Mesendoderm (in vitro differentiated cells): ENCODE measurements around the gene UBE2J2.

ENCODE experiments used
- DNase-seq: peaks from one replicate; pipeline ENCODE4 v3.0.0; 2013
- H2AK5ac ChIP-seq: 2 replicates; pipeline ENCODE4 v1.6.1; 2013; ENCODE audit warnings: low read length, inconsistent platforms
- H2BK120ac ChIP-seq: 2 replicates; pipeline ENCODE4 v1.6.1; 2013; ENCODE audit warnings: low read depth, mild to moderate bottlenecking, low read length, moderate library complexity, mixed read lengths
- H2BK15ac ChIP-seq: replicated peaks from 2 replicates; pipeline ENCODE4 v1.6.1; 2013; ENCODE audit warnings: low read depth, mild to moderate bottlenecking, moderate library complexity
- H2BK5ac ChIP-seq: 2 replicates; pipeline ENCODE4 v1.6.1; 2013; ENCODE audit warnings: low read length, inconsistent platforms
- H3K18ac ChIP-seq: 2 replicates; pipeline ENCODE4 v1.6.1; 2013; ENCODE audit warnings: mild to moderate bottlenecking, low read length, mixed read lengths
- H3K23ac ChIP-seq: one replicate; pipeline ENCODE4 v1.6.1; 2013; ENCODE audit warnings: low read length
- H3K27ac ChIP-seq: 2 replicates; pipeline ENCODE4 v1.5.1; 2013; ENCODE audit warnings: low read depth, mild to moderate bottlenecking, inconsistent platforms, low read length, moderate library complexity
- H3K27me3 ChIP-seq: 2 replicates; pipeline ENCODE4 v1.6.1; 2013; ENCODE audit warnings: low read length, control low read depth, mild to moderate bottlenecking, inconsistent platforms; ENCODE audit not compliant: insufficient read depth, poor library complexity
- H3K36me3 ChIP-seq: 2 replicates; pipeline ENCODE4 v1.6.1; 2013; ENCODE audit warnings: low read length, inconsistent platforms; ENCODE audit not compliant: control insufficient read depth, insufficient read depth
- H3K4ac ChIP-seq: one replicate; pipeline ENCODE4 v1.6.1; 2013; ENCODE audit warnings: low read depth, mild to moderate bottlenecking, low read length, moderate library complexity
- H3K4me1 ChIP-seq: 2 replicates; pipeline ENCODE4 v1.6.1; 2013; ENCODE audit warnings: low read depth, low read length, inconsistent platforms; ENCODE audit not compliant: control insufficient read depth
- H3K4me2 ChIP-seq: 2 replicates; pipeline ENCODE4 v1.6.1; 2013; ENCODE audit warnings: low read length
- H3K4me3 ChIP-seq: 2 replicates; pipeline ENCODE4 v1.5.1; 2013; ENCODE audit warnings: mild to moderate bottlenecking, low read length
- H3K56ac ChIP-seq: one replicate; pipeline ENCODE4 v1.6.1; 2013; ENCODE audit warnings: low read length
- H3K79me1 ChIP-seq: 2 replicates; pipeline ENCODE4 v1.6.1; 2013; ENCODE audit warnings: low read length, inconsistent platforms
- H3K79me2 ChIP-seq: 2 replicates; pipeline ENCODE4 v1.6.1; 2013; ENCODE audit warnings: mild to moderate bottlenecking, low read length; ENCODE audit not compliant: control insufficient read depth, insufficient read depth
- H3K9ac ChIP-seq: 2 replicates; pipeline ENCODE4 v1.6.1; 2013; ENCODE audit warnings: low read length, inconsistent platforms
- H4K5ac ChIP-seq: one replicate; pipeline ENCODE4 v1.6.1; 2013; ENCODE audit warnings: low read length
- H4K8ac ChIP-seq: one replicate; pipeline ENCODE4 v1.6.1; 2013; ENCODE audit warnings: low read depth, mild to moderate bottlenecking, control low read depth, low read length, moderate library complexity
- WGBS: extraction: QIAGEN DNeasy Blood & Tissue Kit; methylation state at CpG from one replicate; pipeline ENCODE4 v1.1.7; 2013; ENCODE audit warnings: low lambda C conversion rate, missing lambda C conversion rate; ENCODE audit not compliant: insufficient coverage; ENCODE audit errors: extremely low coverage; 5-methylcytosine and 5-hydroxymethylcytosine counted together

UBE2J2 gene

DNA sequence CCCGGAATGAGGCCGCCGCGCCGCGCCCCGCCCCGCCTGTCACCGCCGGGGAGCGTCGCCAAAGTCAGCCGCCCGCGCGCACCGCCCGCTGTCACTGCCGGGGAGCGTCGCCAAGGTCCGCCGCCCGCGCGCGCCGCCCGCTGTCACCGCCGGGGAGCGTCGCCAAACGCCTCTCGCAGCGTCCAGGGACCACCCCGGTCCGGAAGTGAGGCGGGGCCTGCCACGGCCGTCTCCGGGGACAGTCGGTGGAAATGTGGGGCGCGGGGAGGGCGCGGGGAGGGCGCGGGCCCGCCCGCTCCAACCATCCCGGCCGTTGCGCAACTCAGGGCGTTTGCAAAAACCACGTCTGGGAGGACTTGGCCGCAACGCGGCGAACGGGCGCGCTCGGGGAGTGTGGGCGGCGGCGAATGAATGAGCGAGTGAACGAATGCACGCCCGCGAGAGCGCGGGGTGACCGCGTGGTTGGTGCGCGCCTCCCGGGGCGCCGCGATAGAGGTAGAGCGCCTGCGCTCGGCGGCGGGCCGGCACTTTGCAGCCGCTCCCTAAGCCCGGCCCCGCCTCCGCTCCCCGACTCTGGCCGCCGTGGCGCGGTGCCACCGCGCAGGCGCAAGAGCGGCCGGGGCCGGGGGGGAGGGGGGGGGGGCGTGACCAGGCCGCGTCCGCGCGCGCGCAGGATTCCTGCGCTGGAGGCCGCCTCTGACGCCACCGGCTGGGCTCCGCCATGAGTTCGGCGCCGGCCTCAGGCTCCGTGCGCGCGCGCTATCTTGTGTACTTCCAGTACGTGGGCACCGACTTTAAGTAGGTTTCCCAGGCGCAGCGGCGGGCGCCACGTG lies 34.5 kb upstream of the UBE2J2 start, which contains the start of the genes ACAP3 and PUSL1:
ACAP3 (minus strand) TSS at position 8 of the 833 bp plus-strand sequence. CDS start 115 bp downstream, outside the sequence.
PUSL1 (plus strand) TSS at position 675 of the 833 bp plus-strand sequence; CDS start at position 722, 47 bp downstream.
- peak within 1 kb of the TSS; percentile 89 for H3K4me2 ChIP-seq
- no CpG with 5 or more reads among the region's 131 CpGs for WGBS

DNA sequence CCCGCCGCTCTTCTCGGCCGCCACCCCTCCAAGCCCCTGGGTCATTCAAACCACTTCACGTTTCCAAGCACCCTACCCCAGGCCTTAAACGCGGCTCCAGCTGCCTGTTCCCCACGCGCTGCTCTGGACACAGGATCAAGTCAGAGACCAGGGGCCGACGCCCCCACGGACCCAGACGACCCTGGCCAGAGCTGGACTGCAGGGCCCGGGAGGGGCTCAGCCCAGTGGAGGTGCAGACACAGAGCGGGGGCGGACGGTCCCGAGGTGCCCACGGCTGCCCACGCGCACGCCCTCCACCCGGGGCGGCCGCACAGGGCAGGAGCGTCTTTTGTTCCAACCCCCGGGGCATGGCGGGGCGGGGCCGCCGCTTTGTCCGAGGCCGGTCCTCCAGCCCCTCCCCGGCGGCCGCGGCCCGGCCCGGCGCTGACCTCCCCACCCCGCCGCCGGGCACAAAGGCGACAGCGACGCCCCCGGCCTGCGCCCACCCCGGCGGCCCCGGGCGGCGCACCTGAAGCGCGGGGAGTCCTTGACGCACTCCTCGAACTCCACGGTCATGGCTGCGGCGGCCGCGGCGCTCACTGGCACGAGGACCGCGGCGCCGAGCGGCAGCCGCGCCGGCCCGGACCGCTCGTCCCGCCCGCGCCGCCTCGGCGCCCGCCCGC lies 33.7 kb upstream of the UBE2J2 start:
- Histone ChIP-seq H2BK15ac (no peak overlapping the region), H2BK5ac (no peak overlapping the region), H3K4me1 (peaks cover 11% of the 10 kb centered on the region), H3K23ac (no peak overlapping the region), H2AK5ac (no peak overlapping the region), H3K36me3 (peaks cover 5% of the 10 kb centered on the region), H4K8ac (no peak overlapping the region), H3K79me2 (peaks cover 3% of the 10 kb centered on the region), H3K4ac (peak overlapping the region; percentile 73), H3K18ac (peak overlapping the region; percentile 15), H2BK120ac (no peak overlapping the region), H3K4me2 (peak overlapping the region; percentile 89), H3K27me3 (no peaks in the 10 kb centered on the region), H3K56ac (peak overlapping the region; percentile 95), H3K79me1 (peaks cover 11% of the 10 kb centered on the region), H3K27ac (peak overlapping the region; percentile 26), H3K9ac (peak overlapping the region; percentile 94), H4K5ac (no peak overlapping the region), H3K4me3 (peak overlapping the region; percentile 74)
- no CpG with 5 or more reads among the region's 83 CpGs for WGBS
- no peak for DNase-seq

More for the DNA sequence above, 34.5 kb upstream of the UBE2J2 start, which contains the start of the genes ACAP3 and PUSL1:
- Histone ChIP-seq H3K9ac (peak within 1 kb of the TSS; percentile 94), H3K56ac (peak within 1 kb of the TSS; percentile 95), H3K36me3 (peaks cover 9% of the 10 kb centered on the region), H3K4me1 (peaks cover 11% of the 10 kb centered on the region), H3K23ac (peak within 1 kb of the TSS; percentile 66), H4K5ac (no peak within 1 kb of the TSS), H3K4me3 (peak within 1 kb of the TSS; percentile 74), H3K18ac (peak within 1 kb of the TSS; percentile 29), H3K27ac (peak within 1 kb of the TSS; percentile 89), H3K79me1 (peaks cover 11% of the 10 kb centered on the region), H2AK5ac (peak within 1 kb of the TSS; percentile 17), H3K4ac (peak within 1 kb of the TSS; percentile 73), H3K79me2 (peaks cover 3% of the 10 kb centered on the region), H2BK15ac (no peak within 1 kb of the TSS), H3K27me3 (no peaks in the 10 kb centered on the region), H2BK5ac (peak within 1 kb of the TSS; percentile 59), H2BK120ac (no peak within 1 kb of the TSS), H4K8ac (no peak within 1 kb of the TSS)
- peak; percentile 93 for DNase-seq

DNA sequence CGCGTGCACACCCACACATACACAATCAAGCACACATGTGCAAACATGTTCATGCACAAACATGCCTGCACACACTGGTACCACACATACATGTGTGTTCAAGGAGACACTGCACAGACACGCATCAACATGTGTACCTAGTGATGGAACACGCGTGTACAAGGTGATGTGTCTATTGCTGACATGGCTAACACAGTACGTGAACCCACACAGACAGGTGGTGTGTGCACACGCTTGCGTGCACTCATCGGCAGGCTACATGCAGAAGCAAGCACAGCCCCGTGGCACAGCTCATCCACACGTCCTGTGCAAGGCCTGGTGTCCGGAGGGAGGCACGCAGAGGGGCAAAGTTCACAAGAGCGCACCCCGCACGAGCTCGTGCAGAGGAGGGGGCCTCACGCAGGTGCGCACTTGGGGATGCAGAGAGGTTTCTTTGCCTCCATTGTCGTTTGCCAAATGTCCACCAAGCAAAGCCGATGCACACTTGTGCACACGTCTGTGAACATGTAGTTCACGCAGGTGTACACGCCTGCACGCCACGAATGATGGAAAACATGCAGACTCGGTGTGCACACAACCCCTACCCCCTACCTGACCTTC lies 33.1 kb upstream of the UBE2J2 start:
- peaks cover 5% of the 10 kb centered on the region for H3K36me3 ChIP-seq
- peak overlapping the region; percentile 89 for H3K4me2 ChIP-seq
- H3K27ac ChIP-seq: no peak overlapping the region
- H3K56ac ChIP-seq: peak overlapping the region; percentile 95
- H3K4me1 ChIP-seq: peaks cover 11% of the 10 kb centered on the region
- peak overlapping the region; percentile 17 for H2AK5ac ChIP-seq
- peaks cover 11% of the 10 kb centered on the region for H3K79me1 ChIP-seq
- no peak overlapping the region for H4K5ac ChIP-seq
- H2BK120ac ChIP-seq: no peak overlapping the region
- peak overlapping the region; percentile 94 for H3K9ac ChIP-seq
- WGBS: no CpG with 5 or more reads among the region's 27 CpGs
- H2BK5ac ChIP-seq: no peak overlapping the region
- DNase-seq: no peak
- H2BK15ac ChIP-seq: no peak overlapping the region
- H3K4ac ChIP-seq: no peak overlapping the region
- H3K23ac ChIP-seq: no peak overlapping the region
- H3K27me3 ChIP-seq: no peaks in the 10 kb centered on the region
- peaks cover 3% of the 10 kb centered on the region for H3K79me2 ChIP-seq
- H3K18ac ChIP-seq: no peak overlapping the region
- H4K8ac ChIP-seq: no peak overlapping the region
- H3K4me3 ChIP-seq: peak overlapping the region; percentile 74

DNA sequence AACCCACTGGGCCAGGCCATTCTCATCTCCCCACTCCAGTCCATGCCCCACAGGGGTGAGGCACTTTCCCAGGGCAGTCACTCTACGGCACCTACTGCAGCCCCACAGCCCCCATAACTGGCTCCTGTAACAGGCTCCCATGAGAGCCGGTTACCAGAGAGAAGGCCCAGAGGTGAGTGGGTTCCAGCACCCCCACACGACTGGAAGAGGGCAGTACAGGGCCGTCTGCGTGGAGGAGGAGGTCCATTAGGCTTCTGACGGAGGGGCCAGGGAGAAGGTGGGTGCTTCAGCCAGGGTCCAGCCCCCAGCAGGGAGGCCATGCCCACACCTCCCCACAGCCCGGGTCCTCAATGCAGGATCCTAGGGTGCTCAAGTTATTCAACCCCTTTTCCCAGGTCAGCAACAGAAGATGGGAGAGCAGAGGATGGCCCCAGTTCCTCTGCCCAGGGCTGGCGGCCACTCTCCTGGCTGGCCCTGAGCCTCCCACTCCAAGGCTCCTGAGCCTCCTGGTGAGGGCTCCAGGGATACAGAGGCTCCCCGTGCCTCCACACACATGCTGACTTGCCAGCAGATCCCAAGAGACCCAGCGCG lies 32.5 kb upstream of the UBE2J2 start:
- no peak overlapping the region for H3K27ac ChIP-seq

DNA sequence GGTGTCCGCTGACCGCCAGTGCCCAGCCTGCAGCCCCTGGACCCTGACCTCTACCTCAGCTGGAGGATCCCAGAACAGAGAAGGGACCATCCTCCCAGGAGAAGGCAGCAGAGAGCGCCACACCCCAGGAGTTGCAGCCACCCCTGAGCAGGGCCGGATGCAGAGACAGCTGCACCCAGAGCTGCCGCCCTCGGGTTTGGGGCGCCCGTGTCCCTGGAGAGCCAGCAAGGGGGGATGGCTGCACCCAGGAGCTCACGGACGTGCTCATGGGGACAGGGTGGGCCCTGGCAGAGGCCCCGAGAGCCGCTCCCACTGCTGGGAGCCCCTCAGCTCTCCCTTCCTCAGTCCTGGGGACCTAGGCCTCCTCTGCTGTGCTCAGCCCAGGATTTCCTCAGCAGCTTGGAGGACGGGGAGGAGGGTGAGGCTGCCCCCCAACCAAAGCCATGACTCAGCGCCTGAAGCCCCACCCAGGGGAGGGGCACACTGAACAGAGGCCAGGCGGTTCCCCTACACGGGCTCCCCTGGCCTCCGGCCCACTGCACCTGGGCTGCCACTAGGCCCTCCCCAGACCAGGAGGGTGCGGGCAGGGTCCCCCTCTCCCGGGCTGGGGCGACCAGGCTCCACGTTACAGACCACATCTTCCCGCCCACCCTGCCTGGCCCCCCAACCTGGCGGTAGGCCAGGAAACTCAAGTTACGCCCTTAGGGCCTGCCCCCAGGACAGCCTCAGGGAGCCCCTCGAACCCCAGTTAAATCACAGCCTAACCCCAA lies 31.8 kb upstream of the UBE2J2 start:
- peaks cover 3% of the 10 kb centered on the region for H3K79me2 ChIP-seq
- H3K79me1 ChIP-seq: peaks cover 11% of the 10 kb centered on the region
- H2BK5ac ChIP-seq: no peak overlapping the region
- H2BK15ac ChIP-seq: no peak overlapping the region
- no peak overlapping the region for H4K5ac ChIP-seq
- peak; percentile 72 for DNase-seq
- H4K8ac ChIP-seq: no peak overlapping the region
- no peak overlapping the region for H3K23ac ChIP-seq
- WGBS: no CpG with 5 or more reads among the region's 25 CpGs
- H3K9ac ChIP-seq: peak overlapping the region; percentile 65
- H3K56ac ChIP-seq: peak overlapping the region; percentile 82
- peaks cover 11% of the 10 kb centered on the region for H3K4me1 ChIP-seq
- H3K27ac ChIP-seq: peak overlapping the region; percentile 68
- no peak overlapping the region for H2AK5ac ChIP-seq
- H2BK120ac ChIP-seq: no peak overlapping the region
- H3K18ac ChIP-seq: peak overlapping the region; percentile 43
- H3K4me3 ChIP-seq: no peak overlapping the region
- H3K4me2 ChIP-seq: peak overlapping the region; percentile 10
- no peaks in the 10 kb centered on the region for H3K27me3 ChIP-seq
- peak overlapping the region; percentile 70 for H3K4ac ChIP-seq
- peaks cover 2% of the 10 kb centered on the region for H3K36me3 ChIP-seq

More for the DNA sequence above, 32.5 kb upstream of the UBE2J2 start:
- H3K4ac ChIP-seq: peak overlapping the region; percentile 70
- peak overlapping the region; percentile 95 for H3K56ac ChIP-seq
- no CpG with 5 or more reads among the region's 11 CpGs for WGBS
- peak overlapping the region; percentile 43 for H3K18ac ChIP-seq
- no peak overlapping the region for H3K4me2 ChIP-seq
- H2BK15ac ChIP-seq: no peak overlapping the region
- no peak overlapping the region for H4K8ac ChIP-seq
- no peak overlapping the region for H2BK120ac ChIP-seq
- peak; percentile 54 for DNase-seq
- peak overlapping the region; percentile 62 for H3K9ac ChIP-seq
- no peak overlapping the region for H4K5ac ChIP-seq
- peaks cover 11% of the 10 kb centered on the region for H3K4me1 ChIP-seq
- peaks cover 2% of the 10 kb centered on the region for H3K36me3 ChIP-seq
- no peak overlapping the region for H2BK5ac ChIP-seq
- no peaks in the 10 kb centered on the region for H3K27me3 ChIP-seq
- no peak overlapping the region for H2AK5ac ChIP-seq
- H3K79me2 ChIP-seq: peaks cover 3% of the 10 kb centered on the region
- H3K79me1 ChIP-seq: peaks cover 11% of the 10 kb centered on the region
- H3K4me3 ChIP-seq: no peak overlapping the region
- H3K23ac ChIP-seq: no peak overlapping the region
